Skeletal muscle satellite cell (primary cell): ENCODE measurements around the gene YARS1.

Experiments used
- H3K27me3 ChIP-seq: 2 replicates; pipeline ENCODE4 v1.7.0; 2013; ENCODE audit warnings: low read length; ENCODE audit not compliant: control insufficient read depth, insufficient read depth
- H3K36me3 ChIP-seq: 2 replicates; pipeline ENCODE4 v1.7.0; 2013; ENCODE audit warnings: mild to moderate bottlenecking, control low read depth, low read length; ENCODE audit not compliant: insufficient read depth
- H3K4me1 ChIP-seq: 2 replicates; pipeline ENCODE4 v1.7.0; 2013; ENCODE audit warnings: low read length; ENCODE audit not compliant: control insufficient read depth, insufficient read depth
- H3K4me2 ChIP-seq: 2 replicates; pipeline ENCODE4 v1.7.0; 2013; ENCODE audit warnings: mild to moderate bottlenecking, low read length
- H3K4me3 ChIP-seq: 2 replicates; pipeline ENCODE4 v1.7.0; 2013; ENCODE audit warnings: low read length
- H3K9ac ChIP-seq: 2 replicates; pipeline ENCODE4 v1.7.0; 2013; ENCODE audit warnings: mild to moderate bottlenecking, low read depth, low read length, moderate library complexity
- H3K9me3 ChIP-seq: replicated peaks from 2 replicates; pipeline ENCODE4 v1.7.0; 2013; ENCODE audit warnings: mild to moderate bottlenecking, control low read depth, low read length

Gene YARS1

DNA sequence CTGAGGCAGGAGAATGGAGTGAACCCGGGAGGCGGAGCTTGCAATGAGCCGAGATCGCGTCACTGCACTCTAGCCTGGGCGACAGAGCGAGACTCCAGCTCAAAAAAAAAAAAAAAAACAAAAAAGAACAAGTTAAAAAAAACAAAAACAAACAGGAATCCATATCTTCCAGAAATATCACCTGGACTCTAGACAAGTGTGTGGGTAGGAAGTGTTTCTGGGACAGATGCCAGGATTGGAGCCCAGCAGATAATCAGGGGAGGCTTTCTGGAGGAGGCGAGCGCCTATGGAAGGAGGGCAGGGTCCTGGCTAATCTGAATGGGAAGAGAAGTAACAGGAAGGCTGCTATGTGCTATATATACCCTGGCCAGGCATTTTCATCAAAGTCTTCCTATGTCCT lies 71.0 kb downstream of the YARS1 start:
- Histone ChIP-seq H3K27me3 (no peaks in the 10 kb centered on the region), H3K4me2 (no peak overlapping the region), H3K36me3 (no peaks in the 10 kb centered on the region), H3K4me1 (peaks cover 18% of the 10 kb centered on the region), H3K9me3 (no peaks in the 10 kb centered on the region), H3K9ac (no peak overlapping the region), H3K4me3 (no peak overlapping the region)

DNA sequence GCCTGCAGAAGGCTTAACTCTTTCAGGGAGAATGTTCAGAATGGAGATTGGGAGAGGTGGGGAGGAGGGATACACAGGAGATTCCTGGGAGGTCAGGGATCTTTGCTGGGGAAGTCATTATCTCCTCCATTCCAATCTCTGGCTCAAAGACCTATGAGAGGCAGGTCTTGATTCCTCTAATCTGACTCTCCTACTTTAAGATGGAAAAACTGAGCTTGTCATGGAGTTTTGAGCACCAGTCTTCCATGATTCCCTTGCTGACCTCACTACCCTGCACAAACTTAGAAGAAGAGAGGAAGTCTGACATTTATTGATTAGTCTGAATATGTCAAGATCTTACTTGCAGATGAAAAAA lies 73.1 kb downstream of the YARS1 start:
- Histone ChIP-seq H3K27me3 (no peaks in the 10 kb centered on the region), H3K4me3 (no peak overlapping the region), H3K36me3 (no peaks in the 10 kb centered on the region), H3K9me3 (no peaks in the 10 kb centered on the region), H3K4me2 (no peak overlapping the region), H3K4me1 (peaks cover 23% of the 10 kb centered on the region), H3K9ac (no peak overlapping the region)

DNA sequence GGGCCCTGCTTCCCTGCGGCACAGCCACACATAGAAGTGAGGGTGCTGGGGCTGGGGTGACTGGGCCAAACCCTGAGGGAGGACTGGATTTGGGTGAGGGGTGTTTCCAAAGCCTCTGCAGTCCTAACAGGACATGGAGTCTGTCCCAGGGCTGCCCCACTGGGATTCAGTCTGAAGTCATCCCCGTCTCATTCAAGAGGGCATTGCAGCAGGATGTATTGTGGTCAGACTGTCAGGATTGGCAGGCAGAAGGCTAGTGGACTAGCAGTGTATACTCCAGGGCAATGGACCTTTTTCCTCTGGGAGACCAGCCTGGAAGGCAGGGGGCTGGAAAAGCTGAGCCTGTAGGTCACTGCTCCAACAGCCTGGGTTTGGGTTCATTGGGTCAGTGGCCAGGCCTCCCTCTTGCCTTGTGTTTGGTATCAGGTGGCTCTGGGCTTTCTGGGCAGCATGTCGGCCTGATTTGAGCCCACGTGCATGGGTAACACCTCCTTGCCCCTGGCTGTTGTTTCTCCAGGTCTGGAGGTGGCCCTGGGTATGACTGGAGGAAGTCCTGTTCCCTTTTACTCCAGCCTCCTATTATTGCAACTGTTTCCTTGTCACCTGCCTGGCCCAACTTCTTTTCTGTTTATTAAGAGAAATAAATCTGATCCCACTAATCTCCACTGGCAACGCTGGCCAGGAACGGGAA lies 73.6 kb downstream of the YARS1 start:
- Histone ChIP-seq H3K4me3 (peak overlapping the region; percentile 71), H3K36me3 (no peaks in the 10 kb centered on the region), H3K9ac (no peak overlapping the region), H3K4me1 (peaks cover 23% of the 10 kb centered on the region), H3K4me2 (peak overlapping the region; percentile 90), H3K27me3 (no peaks in the 10 kb centered on the region), H3K9me3 (no peaks in the 10 kb centered on the region)

DNA sequence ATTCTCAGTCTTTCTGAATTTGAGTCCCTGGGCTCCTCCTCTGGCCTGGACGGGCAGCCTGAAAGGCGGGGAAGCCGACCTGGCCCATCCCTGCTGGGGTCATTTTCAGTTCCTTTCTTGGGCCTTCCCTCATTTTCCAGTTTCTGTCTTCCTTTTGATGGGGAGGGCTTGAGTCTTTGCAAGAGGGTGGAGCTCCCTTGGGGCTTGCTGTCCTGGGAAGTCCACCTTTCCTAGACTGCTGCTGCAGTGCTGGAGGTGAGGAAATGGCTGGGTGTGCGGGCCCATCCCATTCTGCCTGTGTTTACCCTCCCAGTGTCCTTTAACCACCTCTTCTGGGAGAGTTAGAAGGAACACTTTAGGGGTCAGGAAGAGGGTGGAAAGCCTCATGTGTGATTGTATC lies 74.2 kb downstream of the YARS1 start:
- no peak overlapping the region for H3K9ac ChIP-seq

DNA sequence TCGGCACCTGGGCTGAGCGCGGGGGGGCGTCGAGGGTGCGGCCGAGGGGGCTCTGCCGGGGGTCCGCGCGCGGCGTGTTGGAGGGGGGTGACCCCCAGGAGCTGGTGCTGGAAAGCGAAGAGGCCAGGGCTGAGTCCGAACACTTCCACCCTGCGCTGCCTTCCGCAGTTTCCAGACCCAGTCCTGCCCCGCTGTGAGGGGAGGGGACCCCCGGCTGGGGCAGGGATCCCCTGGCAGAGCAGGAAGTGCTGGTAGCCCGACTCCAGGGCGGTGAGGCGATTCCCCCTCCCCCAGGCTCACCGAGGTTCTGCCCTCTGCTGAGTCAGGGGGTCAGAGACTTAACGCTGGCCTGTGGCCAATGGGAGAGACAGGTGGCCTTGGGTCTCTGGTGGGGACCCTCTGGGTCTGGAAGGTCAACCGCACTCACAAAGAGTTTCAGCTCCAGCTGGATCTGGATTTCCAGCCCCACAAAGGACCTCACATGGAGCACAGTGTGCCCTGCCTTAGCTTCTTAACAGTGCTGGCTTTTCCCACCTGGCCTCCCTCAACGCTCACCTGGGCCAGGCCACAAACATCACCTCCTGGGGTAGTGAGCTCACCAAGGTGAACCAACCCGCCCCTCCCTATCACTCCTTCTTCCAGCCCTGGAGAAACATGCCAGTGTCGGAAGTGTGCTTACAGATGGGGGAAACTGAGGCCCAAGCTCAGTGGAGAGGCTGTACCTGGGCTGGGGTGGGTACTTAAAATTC lies 74.8 kb downstream of the YARS1 start:
- no peaks in the 10 kb centered on the region for H3K27me3 ChIP-seq

More for the DNA sequence above, 74.2 kb downstream of the YARS1 start:
- Histone ChIP-seq H3K27me3 (no peaks in the 10 kb centered on the region), H3K9me3 (no peaks in the 10 kb centered on the region), H3K4me3 (peak overlapping the region; percentile 71), H3K36me3 (no peaks in the 10 kb centered on the region), H3K4me1 (peaks cover 23% of the 10 kb centered on the region), H3K4me2 (peak overlapping the region; percentile 90)

GRCh38 chr1:32741413-32742198 lies 75.6 kb downstream of the YARS1 start:
- Histone ChIP-seq H3K4me3 (peak overlapping the region; percentile 71), H3K4me1 (peaks cover 23% of the 10 kb centered on the region), H3K27me3 (no peaks in the 10 kb centered on the region), H3K4me2 (peak overlapping the region; percentile 90), H3K9ac (peak overlapping the region; percentile 68), H3K36me3 (no peaks in the 10 kb centered on the region), H3K9me3 (no peaks in the 10 kb centered on the region)

More for the DNA sequence above, 74.8 kb downstream of the YARS1 start:
- Histone ChIP-seq H3K36me3 (no peaks in the 10 kb centered on the region), H3K4me2 (peak overlapping the region; percentile 90), H3K9me3 (no peaks in the 10 kb centered on the region), H3K9ac (peak overlapping the region; percentile 68), H3K4me1 (peaks cover 23% of the 10 kb centered on the region), H3K4me3 (peak overlapping the region; percentile 71)

- Histone ChIP-seq H3K9ac (peak overlapping the region; percentile 68), H3K27me3 (no peaks in the 10 kb centered on the region), H3K4me3 (peak overlapping the region; percentile 71)
Measured at GRCh38 chr1:32741059-32741412, 76.1 kb downstream of the YARS1 start.

DNA sequence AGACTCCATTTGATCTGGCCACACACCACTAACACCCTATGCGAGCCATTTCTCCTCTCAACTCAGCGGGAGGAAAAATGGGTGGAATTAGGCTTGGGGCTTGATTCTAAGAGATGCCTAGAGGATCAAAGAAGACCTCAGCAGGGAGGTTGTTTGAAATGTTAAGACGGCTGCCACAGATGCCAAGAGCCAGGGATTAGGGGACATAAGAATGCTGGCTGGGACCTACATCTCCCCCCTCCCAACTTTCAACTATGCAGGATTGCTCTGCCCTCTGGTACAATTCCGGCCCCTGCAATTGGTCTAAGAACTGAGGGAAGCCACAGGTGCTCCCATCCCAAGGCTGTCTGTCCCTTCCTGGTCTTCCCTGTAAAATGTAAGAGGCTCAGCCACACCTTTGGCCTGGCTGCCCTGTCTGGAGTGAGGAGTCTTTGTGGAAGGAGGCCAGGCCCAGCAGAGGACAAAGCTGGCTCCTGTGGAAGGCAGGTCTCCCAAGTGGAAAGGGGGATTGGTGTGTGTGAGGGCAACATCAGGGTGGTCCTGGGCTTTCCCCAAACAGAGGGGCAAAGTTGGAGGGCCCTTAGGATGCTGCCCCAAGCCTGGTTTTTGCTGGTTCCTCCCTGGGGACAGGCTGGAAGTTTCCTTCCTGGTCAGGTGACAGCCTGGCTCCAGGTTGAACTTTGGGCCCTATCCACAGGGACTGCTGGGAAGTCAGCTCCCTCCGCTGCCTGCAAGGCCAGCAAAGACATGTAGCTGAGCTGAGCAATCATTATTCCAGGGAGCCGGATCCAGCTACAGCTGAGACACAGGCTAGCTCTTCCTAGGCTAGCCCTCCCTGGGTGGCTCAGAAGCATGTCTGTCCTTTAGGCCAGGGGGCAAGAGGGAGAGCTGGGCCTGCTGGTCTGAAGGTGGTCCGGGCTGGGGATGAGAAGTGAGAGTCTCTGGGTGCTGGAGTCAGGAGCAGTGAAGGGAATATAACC lies 80.1 kb downstream of the YARS1 start:
- Histone ChIP-seq H3K4me1 (peaks cover 20% of the 10 kb centered on the region), H3K36me3 (no peaks in the 10 kb centered on the region), H3K9me3 (no peaks in the 10 kb centered on the region), H3K27me3 (no peaks in the 10 kb centered on the region), H3K4me2 (no peak overlapping the region), H3K4me3 (no peak overlapping the region), H3K9ac (no peak overlapping the region)

More at GRCh38 chr1:32741059-32741412, 76.1 kb downstream of the YARS1 start:
- Histone ChIP-seq H3K9me3 (no peaks in the 10 kb centered on the region), H3K36me3 (no peaks in the 10 kb centered on the region), H3K4me1 (peaks cover 23% of the 10 kb centered on the region), H3K4me2 (peak overlapping the region; percentile 81)

- H3K4me1 ChIP-seq: peaks cover 18% of the 10 kb centered on the region
- peak overlapping the region; percentile 12 for H3K9ac ChIP-seq
- peak overlapping the region; percentile 46 for H3K4me2 ChIP-seq
- H3K4me3 ChIP-seq: no peak overlapping the region
- H3K9me3 ChIP-seq: no peaks in the 10 kb centered on the region
- H3K36me3 ChIP-seq: no peaks in the 10 kb centered on the region
- no peaks in the 10 kb centered on the region for H3K27me3 ChIP-seq
Measured at GRCh38 chr1:32733582-32734321, 83.4 kb downstream of the YARS1 start.

GRCh38 chr1:32729254-32730046 lies 87.7 kb downstream of the YARS1 start:
- Histone ChIP-seq H3K4me2 (no peak overlapping the region), H3K9ac (no peak overlapping the region), H3K4me3 (no peak overlapping the region)

More at GRCh38 chr1:32729254-32730046, 87.7 kb downstream of the YARS1 start:
- Histone ChIP-seq H3K9me3 (no peaks in the 10 kb centered on the region), H3K27me3 (no peaks in the 10 kb centered on the region), H3K36me3 (no peaks in the 10 kb centered on the region), H3K4me1 (peaks cover 31% of the 10 kb centered on the region)
